HG02981 (cell line): ENCODE measurements around the gene RBP3.

ENCODE experiments used
- ATAC-seq: cut with Tn5 transposase; IDR thresholded peaks from one replicate; pipeline ENCODE4 v1.9.1; 2021; ENCODE audit warnings: mild to moderate bottlenecking, moderate library complexity; ENCODE audit not compliant: unreplicated experiment

Gene RBP3

GRCh38 chr10:47334466-47335295 is 13.5 kb upstream of the RBP3 start:
- no peak for ATAC-seq

- ATAC-seq: no peak
Observed at GRCh38 chr10:47335906-47336305, 12.3 kb upstream of the RBP3 start.

- ATAC-seq: no peak
Observed at GRCh38 chr10:47336387-47337134, 11.6 kb upstream of the RBP3 start.

- ATAC-seq: no peak
Observed at GRCh38 chr10:47337310-47337709, 10.9 kb upstream of the RBP3 start.

GRCh38 chr10:47339186-47339735 is 8.9 kb upstream of the RBP3 start:
- no peak for ATAC-seq

GRCh38 chr10:47339759-47340607 is 8.2 kb upstream of the RBP3 start:
- ATAC-seq: no peak

GRCh38 chr10:47340608-47341170 is 7.5 kb upstream of the RBP3 start:
- no peak for ATAC-seq

GRCh38 chr10:47344996-47345870 is 2.9 kb upstream of the RBP3 start:
- no peak for ATAC-seq

- no peak for ATAC-seq
Observed at GRCh38 chr10:47346581-47347302, 1.4 kb upstream of the RBP3 start.

- no peak for ATAC-seq
Observed at GRCh38 chr10:47347303-47347675, 874 bp upstream of the RBP3 start.

- ATAC-seq: no peak
Observed at GRCh38 chr10:47348661-47349470, 703 bp downstream of the RBP3 start.

GRCh38 chr10:47349516-47349915 is 1.4 kb downstream of the RBP3 start:
- ATAC-seq: no peak

GRCh38 chr10:47349941-47350371 is 1.8 kb downstream of the RBP3 start:
- no peak for ATAC-seq

- ATAC-seq: no peak
Observed at GRCh38 chr10:47350671-47351640, 2.8 kb downstream of the RBP3 start.

- no peak for ATAC-seq
Observed at GRCh38 chr10:47351899-47352815, 4.0 kb downstream of the RBP3 start.

- no peak for ATAC-seq
Observed at GRCh38 chr10:47353351-47353750, 5.2 kb downstream of the RBP3 start.
